Peyer's patch (tissue), 4 donors: Measurements from ENCODE around the gene AMHR2. TPM values are rescaled to one million over a fixed set of nuclear protein-coding genes. Genes with fewer than 3 reads are reported as not detected.
"Not testable (repeated sequence)": the region's sequence is repeated elsewhere in the genome, so short reads cannot be mapped to it uniquely, and the experiment has no call there.

Experiments
- DNase-seq, 3 donors: peaks; one replicate each; pipeline ENCODE4 v3.0.0-alpha.2; 2017 to 2019
- H3K27ac ChIP-seq, 4 donors: fragments of 200-600 bp; sonication (generic); one replicate each; pipeline ENCODE4 v1.5.1; 2016 to 2019
- H3K27me3 ChIP-seq, 2 donors: fragments of 200-600 bp; sonication (generic); one replicate each; pipeline ENCODE4 v1.5.1; 2019
- H3K36me3 ChIP-seq, 3 donors: fragments of 200-600 bp; sonication (generic); one replicate each; pipeline ENCODE4 v1.5.1; 2016 to 2019
- H3K4me1 ChIP-seq, 4 donors: fragments of 200-600 bp; sonication (generic); one replicate each; pipeline ENCODE4 v1.5.1; 2016 to 2019
- H3K4me3 ChIP-seq, 4 donors: fragments of 200-600 bp; sonication (generic); 1 replicate in 3 of 4; 2 replicates in 1 of 4; pipeline ENCODE4 v1.5.1; 2016 to 2019; ENCODE audit warnings: mild to moderate bottlenecking in 1 of 4
- H3K9me3 ChIP-seq, 4 donors: fragments of 200-600 bp; sonication (generic); one replicate each; pipeline ENCODE4 v1.5.1; 2016 to 2019; ENCODE audit warnings: mild to moderate bottlenecking in 1 of 4
- CTCF ChIP-seq, 6 experiments: fragments of 450-650 bp in 4 of 6; fragments of 200-600 bp in 2 of 6; sonication (generic) in 1 of 6; IDR thresholded peaks; one replicate each; pipeline ENCODE4 v1.5.1; 2017 to 2019; ENCODE audit warnings: antibody characterized with exemption in 6 of 6, mild to moderate bottlenecking in 3 of 6, moderate library complexity in 1 of 6
- POLR2A ChIP-seq, 2 donors: fragments of 450-650 bp; IDR thresholded peaks; one replicate each; pipeline ENCODE4 v1.5.1; 2017; ENCODE audit warnings: antibody characterized with exemption in 2 of 2, mild to moderate bottlenecking in 2 of 2, moderate library complexity in 2 of 2
- total RNA-seq, 4 donors: library from RNA; depleted of rRNA; stranded (reverse); fragments of >200 nt; gene quantifications; one replicate each; pipeline ENCODE4 v1.1.0, GENCODE V29; 2016

The AMHR2 gene
- total RNA-seq, 4 donors from 2014 or later: 0.40 TPM; not detected in 3

GRCh38 chr12:53419756-53420155 is 3.9 kb upstream of the AMHR2 start:
- peaks cover 0 to 13% (median 3%) of the 10 kb centered on the region in 4 donors for H3K4me1 ChIP-seq
- H3K27me3 ChIP-seq: no peaks in the 10 kb centered on the region
- no peak overlapping the region for H3K4me3 ChIP-seq
- H3K36me3 ChIP-seq: no peaks in the 10 kb centered on the region
- H3K9me3 ChIP-seq: no peaks in the 10 kb centered on the region
- DNase-seq: no peak
- no peak overlapping the region for H3K27ac ChIP-seq
- no peak for TF ChIP-seq CTCF (IDR thresholded peaks at IDR 0.05)
- TF ChIP-seq POLR2A (IDR thresholded peaks at IDR 0.05): no peak

GRCh38 chr12:53422247-53422646 is 1.4 kb upstream of the AMHR2 start:
- H3K36me3 ChIP-seq, H3K27me3 ChIP-seq, H3K9me3 ChIP-seq, H3K4me3 ChIP-seq, H3K27ac ChIP-seq, DNase-seq: not testable (repeated sequence)
- H3K4me1 ChIP-seq: peaks cover 0 to 13% (median 3%) of the 10 kb centered on the region in 4 donors

GRCh38 chr12:53424626-53425514 is 1.2 kb downstream of the AMHR2 start:
- Histone ChIP-seq H3K4me3 (no peak overlapping the region), H3K27ac (no peak overlapping the region), H3K9me3 (no peaks in the 10 kb centered on the region), H3K27me3 (no peaks in the 10 kb centered on the region), H3K36me3 (no peaks in the 10 kb centered on the region), H3K4me1 (peaks cover 0 to 7% (median 3%) of the 10 kb centered on the region in 4 donors)
- no peak for DNase-seq
- TF ChIP-seq CTCF (IDR thresholded peaks at IDR 0.05): no peak
- no peak for TF ChIP-seq POLR2A (IDR thresholded peaks at IDR 0.05)

- DNase-seq: no peak
- Histone ChIP-seq H3K4me3 (no peak overlapping the region), H3K27ac (no peak overlapping the region)
Observed at GRCh38 chr12:53425515-53426150, 2.0 kb downstream of the AMHR2 start.

GRCh38 chr12:53427905-53428594 is 4.4 kb downstream of the AMHR2 start:
- H3K27ac ChIP-seq: peak overlapping the region in 1 of 4 donors; percentile 54

More at GRCh38 chr12:53425515-53426150, 2.0 kb downstream of the AMHR2 start:
- Histone ChIP-seq H3K27me3 (no peaks in the 10 kb centered on the region), H3K9me3 (no peaks in the 10 kb centered on the region), H3K4me1 (peaks cover 0 to 7% (median 3%) of the 10 kb centered on the region in 4 donors), H3K36me3 (no peaks in the 10 kb centered on the region)
- no peak for TF ChIP-seq CTCF (IDR thresholded peaks at IDR 0.05)
- TF ChIP-seq POLR2A (IDR thresholded peaks at IDR 0.05): no peak

More at GRCh38 chr12:53427905-53428594, 4.4 kb downstream of the AMHR2 start:
- no peaks in the 10 kb centered on the region for H3K27me3 ChIP-seq
- no peaks in the 10 kb centered on the region for H3K36me3 ChIP-seq
- H3K4me1 ChIP-seq: no peaks in the 10 kb centered on the region
- H3K9me3 ChIP-seq: no peaks in the 10 kb centered on the region
- no peak overlapping the region for H3K4me3 ChIP-seq
- peak in 1 of 3 donors; percentile 75 for DNase-seq
- TF ChIP-seq POLR2A (IDR thresholded peaks at IDR 0.05) (peak in 1 of 2 donors; percentile 23), CTCF (IDR thresholded peaks at IDR 0.05) (no peak)
